ENCODE results near the gene TMEM259.
"Not testable (repeated sequence)": the region's sequence is repeated elsewhere in the genome, so short reads cannot be mapped to it uniquely, and the experiment has no call there.

Gene TMEM259

DNA sequence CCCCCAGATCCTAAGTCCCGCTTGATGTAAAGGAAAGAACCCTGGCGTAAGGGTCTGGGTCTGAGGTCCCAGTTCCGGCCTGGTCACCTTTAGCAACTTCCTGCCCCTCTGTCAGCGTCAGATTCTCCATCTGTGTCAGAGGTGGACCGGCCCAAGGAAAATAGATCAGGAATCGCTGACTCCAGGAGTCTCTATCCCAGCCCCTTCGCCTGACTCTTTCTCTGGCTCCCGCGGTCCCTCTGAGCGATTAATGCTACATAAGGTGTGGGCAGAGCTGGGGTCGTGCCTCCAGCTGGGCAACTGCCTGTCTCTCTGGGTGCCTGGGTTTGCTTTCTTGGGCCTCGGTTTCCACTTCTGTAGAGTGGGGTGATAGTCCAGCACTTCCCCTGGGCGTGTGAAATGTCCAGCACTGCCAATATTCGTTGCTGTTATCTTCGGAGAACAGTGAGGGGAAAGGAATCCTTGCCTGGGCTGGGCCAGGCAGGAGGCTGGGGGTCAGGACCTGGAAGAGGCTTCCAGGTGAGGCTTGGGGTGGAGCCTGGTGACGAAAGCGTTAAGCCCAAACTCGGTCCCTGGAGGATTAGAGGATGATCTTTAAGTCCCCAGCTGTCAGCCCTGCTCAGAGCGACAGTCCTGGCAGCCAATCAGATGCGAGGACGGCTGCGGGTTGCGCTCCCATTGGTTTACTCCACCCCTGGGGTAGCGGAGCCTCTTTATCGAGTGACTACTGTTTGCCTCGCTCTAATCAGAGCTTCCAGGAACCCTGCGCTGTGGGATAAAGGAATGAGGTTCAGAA lies 19.8 kb upstream of the TMEM259 start:
- DNase-seq (ENCODE audit: low read depth) = peak; percentile 91

DNA sequence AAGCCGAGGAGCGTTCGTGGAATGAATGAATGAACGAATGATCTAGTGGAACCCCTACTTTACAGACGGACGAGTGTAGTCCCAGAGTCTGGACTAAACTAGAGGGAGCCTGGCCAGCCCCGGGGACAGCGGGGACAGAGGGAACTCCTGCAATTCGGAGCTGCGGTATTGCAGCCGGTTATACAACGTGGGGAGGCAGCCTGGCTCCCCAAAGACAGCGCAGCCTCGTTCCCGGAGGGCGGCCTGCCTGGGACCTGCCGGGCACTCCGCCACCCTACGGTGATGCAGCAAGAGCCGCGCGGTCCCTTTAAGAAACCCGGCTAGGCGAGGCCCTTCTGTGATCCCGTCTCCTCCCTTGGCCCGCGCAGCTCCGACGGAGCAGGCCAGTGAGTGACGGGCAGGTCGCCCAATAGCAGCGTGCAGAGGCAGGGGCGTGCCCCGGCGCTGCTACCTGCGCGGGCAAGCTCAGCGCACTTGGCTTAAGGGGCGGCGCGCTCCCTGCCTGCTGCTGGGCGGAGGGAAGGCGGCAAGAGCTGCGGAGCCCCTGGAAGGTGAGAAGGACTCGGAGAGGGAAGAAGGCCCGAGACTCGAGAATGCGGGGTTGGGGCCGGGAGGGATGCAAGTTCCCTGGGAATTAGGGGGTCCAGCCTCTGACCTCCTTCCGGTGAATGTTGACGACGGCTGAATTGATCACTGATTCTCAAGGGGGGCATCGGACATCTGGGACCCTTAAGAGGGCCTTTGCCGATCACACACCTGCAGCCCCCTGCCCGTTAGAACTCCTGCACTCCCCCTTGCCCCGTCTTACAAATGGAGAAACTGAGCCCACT lies 18.9 kb upstream of the TMEM259 start, which contains the start of gene ABCA7:
Gene ABCA7, plus strand, starts transcription at position 462 of the 830 bp plus-strand sequence. CDS start 1,255 bp downstream, outside the sequence.
- DNase-seq (ENCODE audit: low read depth) = peak; percentile 95

- no peak for DNase-seq (ENCODE audit: low read depth)
Measured at GRCh38 chr19:1038978-1039645, 18.2 kb upstream of the TMEM259 start.

- DNase-seq (ENCODE audit: low read depth) = no peak
Measured at GRCh38 chr19:1037621-1038064, 16.7 kb upstream of the TMEM259 start.

GRCh38 chr19:1035998-1036621 lies 15.2 kb upstream of the TMEM259 start:
- DNase-seq (ENCODE audit: low read depth) = no peak

- no peak for DNase-seq (ENCODE audit: low read depth)
Measured at GRCh38 chr19:1032264-1032867, 11.4 kb upstream of the TMEM259 start.

DNA sequence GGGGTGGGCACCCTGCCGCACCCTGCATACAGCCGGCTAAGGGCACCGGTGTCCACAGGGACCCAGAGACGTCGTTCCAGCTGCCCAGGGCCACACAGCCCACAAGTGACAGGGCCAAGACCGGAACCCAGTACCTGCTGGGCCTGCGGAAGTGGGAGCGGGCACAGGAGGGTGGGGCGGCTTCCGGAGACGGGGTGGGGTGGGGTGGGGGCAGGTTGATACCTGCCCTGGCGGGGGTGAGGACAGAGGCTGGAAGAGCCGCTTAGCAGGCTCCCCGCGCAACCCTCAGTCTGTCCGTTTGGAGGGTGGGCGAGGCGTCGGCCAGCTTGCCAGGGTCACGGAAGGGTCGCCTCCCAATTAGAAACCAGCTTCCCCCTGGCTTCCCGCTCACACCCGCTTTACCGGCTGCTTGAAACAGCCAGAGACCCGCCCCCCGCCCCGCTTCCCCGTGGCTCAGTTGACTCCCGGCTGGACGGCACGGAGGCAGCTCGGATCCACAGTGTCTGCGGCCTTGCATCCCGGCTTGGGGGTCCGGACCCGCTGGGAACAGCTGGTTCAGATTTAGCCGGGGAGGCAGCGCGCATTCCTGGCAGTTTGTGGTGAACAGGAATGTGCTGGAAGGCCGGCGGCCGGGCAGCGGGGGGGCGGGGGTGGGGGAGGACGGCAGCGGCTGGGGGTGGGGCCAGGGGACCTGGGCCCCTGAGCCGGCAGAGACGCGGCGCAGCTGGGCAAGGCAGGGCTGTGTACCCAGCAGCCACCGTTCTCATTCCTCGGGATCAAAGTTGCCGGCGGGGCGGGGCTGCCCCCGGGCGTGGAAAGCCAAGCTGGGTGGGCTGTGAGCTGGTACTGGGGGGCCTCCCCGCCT lies 7.4 kb upstream of the TMEM259 start:
- DNase-seq (ENCODE audit: low read depth) = peak; percentile 93

DNA sequence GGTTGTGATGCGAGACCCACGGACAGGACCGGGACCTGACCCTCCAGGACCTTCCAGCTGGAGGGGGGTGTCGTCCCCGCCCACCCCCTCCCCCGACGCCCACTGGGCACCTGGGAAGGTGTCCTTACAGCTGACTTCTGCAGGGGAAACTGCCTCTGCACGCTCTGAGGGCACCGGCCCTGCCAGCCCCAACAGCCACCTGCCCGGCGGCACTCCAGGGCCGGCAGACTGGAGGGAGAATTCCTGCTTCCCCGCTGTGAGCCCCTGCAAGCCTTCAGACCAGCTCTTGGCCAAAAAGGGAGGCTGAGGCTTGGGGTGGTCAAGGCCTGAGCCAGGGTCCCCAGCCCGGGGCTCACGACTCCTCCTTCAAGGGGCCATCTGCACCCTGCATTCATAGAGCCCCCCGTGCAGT lies 6.7 kb upstream of the TMEM259 start:
- DNase-seq (ENCODE audit: low read depth) = no peak

DNA sequence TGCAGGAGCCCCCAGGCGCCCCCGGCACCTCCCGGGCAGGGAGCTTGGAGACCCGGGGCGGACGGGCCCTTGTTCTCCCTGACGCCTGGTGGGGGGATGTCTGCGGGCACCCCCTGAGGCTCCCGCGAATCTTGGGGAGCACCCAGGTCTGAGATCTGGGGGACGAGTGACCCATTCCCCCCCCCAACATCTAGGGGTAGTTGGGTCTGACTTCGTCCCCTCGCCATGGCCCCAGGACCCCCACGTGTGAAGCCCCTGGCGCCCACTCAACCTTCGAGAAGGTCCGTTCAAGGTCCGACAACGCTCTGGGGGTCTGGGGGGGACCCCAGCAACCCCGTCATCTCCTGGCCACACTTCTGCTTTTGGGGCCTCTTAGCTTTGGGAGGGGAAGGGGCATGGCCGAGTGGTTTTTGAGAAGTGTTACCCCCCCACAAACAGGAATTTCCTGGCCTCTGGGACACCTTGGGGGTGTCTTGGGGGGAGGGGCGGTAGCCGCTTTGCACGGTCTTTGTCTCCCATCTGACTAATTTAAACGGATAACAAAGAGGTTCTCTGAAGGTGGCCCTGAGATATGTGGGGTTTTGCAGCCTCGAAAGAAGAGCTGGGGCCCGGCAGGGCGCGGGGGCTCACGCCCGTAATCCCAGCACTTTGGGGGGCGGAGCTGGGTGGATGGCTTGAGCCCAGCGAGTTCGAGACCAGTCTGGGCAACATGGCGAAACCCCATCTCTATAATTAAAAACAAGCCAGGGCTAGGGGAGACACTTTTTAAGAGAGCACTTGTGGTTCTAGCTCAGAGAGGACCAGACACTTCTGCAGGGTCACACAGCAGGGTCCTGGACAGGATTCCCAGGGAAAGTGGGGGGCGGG lies 6.1 kb upstream of the TMEM259 start:
- no peak for DNase-seq (ENCODE audit: low read depth)

DNA sequence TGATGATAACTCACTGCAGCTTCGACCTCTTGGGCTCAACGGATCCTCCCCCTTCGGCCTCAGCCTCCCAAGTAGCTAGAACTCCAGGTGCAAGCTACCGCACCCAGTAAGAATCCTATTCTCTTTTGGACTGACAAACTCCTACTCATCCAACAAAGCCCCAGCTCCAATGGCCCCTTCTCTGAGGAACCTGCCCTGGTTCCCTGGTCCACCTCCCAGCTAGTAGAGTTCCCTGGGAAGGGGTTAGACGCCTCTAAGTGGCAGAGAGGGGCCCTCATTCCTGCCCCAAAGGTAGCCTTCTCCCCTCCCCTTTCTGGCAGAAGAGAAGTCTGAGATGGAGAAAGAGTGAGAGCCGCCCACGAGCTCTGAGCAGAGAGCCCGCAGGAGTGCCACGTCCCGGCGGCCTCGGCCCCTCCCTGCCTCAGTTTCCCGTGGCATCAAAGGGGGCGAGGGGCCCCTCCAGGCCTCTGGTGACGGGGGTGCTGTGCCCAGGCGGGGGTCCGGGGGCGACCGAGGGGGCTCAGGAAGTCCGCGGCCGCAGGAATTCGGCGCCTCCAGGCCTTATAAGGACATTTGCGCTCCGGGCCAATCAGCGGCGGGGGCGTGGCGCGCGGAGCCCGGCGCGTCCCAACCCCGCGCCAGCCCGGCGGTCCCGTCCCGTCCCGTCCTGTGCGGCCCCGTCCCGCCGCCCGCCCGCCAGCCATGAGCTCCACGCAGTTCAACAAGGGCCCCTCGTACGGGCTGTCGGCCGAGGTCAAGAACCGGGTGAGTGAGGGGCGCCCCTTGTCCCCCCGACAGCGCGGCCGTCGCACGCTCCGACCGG lies 5.2 kb upstream of the TMEM259 start, which contains the start of gene CNN2:
Gene CNN2, plus strand, starts transcription at position 649 of the 823 bp plus-strand sequence. Its CDS starts 54 bp downstream, at position 703.
- no peak for DNase-seq (ENCODE audit: low read depth)

- not testable (repeated sequence) for DNase-seq (ENCODE audit: low read depth)
Measured at GRCh38 chr19:1025080-1025479, 4.2 kb upstream of the TMEM259 start.

DNA sequence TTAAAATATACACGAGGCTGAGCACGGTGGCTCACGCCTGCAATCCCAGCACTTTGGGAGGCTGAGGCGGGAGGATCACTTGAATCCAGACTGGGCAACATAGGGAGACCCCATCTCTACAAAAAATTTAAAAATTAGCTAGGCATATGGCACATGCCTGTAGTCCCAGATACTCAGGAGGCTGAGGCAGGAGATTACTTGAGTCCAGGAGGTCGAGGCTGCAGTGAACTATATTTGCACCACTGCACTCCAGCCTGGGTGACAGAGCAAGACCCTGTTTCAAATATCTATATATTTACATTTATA lies 2.9 kb upstream of the TMEM259 start:
- DNase-seq (ENCODE audit: low read depth) = not testable (repeated sequence)

DNA sequence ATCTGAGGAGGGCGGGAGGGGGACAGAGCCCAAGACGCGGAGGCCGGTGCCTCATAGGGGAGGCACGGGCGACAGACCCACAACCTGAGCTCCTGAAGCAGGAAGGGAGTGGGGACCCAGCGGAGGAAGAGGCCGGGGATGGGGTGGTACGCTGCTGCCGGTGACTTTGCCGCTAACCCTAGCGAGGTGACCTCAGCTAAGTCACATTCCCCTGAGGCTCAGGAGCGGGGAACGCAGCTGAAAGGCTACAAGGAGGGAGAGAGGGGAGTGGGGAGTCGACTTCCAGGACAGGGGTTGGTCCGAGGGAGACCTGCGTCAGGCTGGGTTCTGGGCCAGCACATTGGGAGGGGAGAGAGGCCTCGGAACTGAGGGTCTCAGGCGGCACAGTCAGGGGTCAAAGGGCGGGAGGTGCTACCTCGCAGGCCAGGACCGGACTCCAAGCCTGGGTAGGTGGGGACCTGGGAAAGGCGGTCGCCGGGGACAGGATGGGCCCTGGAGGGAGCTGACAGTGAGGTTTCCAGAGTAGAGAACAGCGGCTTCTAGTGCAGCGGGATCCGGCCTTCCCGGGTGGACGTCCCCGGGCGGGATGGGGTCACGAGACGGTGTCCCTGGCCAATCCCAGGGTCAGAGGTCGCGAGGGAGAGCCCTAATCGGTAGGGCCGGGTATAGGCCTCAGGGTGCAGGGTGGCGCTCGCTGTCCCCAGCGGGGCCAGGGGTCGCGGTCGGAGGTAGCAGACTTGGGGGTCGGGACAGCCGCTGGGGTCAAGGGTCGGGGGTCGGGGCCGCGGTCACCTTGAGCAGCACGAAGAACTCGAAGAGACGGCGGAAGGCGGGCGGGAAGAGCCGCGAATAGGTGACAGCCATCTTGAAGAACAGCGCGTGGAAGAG lies 699 bp downstream of the TMEM259 start:
- DNase-seq (ENCODE audit: low read depth) = no peak

GRCh38 chr19:1019616-1019961 lies 1.3 kb downstream of the TMEM259 start:
- DNase-seq (ENCODE audit: low read depth) = no peak

DNA sequence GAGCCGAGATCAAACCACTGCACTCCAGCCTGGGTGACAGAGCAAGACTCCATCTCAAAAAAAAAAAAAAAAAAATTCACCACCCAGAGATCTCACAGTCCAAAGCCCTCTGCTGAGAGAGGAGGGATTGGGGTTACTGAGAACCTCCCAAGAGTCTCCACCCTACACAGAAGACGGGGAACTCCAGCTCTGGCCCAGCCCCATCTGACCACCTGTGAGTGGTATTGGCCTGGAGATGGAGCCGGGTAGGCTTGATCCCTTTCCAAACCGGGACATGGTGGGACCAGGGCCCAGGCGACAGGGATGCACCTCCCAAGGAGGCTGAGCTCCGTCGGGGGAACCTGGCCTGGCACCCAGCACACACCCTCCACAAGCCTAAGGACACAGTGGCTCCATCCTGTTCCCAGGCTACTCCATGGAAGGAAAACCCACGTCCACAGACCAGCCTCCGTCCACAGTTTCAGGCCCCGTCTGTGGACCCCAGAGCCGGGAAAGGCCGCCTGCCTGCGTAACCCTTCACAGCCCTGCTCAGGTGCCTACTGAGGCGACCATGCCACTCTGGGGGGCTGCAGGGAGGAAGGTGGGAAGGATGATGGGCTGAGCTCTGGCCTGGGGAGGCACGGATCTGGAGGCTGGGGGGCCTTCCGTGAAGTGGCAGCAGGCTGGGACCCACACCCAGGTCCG lies 1.8 kb downstream of the TMEM259 start:
- no peak for DNase-seq (ENCODE audit: low read depth)

DNA sequence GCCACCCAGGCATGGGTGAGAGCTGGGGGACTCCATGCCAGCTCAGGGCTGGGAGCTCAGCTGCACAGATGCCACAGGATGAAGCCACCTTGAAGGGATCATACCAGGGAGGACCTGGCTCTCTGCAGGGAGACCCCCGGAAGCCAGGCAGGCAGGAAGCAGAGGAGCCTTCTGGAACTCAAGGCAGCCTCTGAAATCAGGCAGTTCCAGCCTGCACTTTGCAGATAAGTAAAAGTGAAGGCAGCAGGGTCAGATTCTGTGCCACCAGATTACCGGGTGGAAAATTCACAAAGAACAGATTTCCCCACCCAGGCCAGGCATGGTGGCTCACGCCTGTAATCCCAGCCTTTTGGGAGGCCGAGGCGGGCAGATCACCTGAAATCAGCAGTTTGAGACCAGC lies 2.5 kb downstream of the TMEM259 start:
- no peak for DNase-seq (ENCODE audit: low read depth)

DNA sequence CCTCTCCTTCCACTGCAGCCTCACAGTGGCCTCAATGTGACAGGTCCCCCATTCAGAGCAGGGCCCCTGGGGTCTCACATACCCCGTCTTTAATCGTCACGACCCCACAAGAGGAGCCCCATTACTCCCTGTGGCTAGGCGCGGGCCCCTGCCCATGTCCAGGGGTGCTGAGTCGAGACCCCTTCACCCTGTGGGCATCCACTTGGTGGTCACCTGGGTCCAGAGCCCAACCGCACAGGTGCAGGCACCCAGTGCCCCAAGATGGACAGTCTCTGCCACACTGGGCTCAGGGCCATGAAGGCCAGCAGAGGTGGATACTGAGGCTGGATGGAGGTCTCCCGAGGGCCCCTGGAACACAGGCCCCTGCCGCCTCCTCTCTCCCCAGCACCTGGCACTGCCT lies 3.0 kb downstream of the TMEM259 start:
- DNase-seq (ENCODE audit: low read depth) = no peak
